ENCODE data around the gene COLEC11. TPM values are rescaled to one million over a fixed set of nuclear protein-coding genes. Genes with fewer than 3 reads are reported as not detected.

COLEC11 gene
- total and polyA plus RNA-seq, 2 of the 13 experiments (the other 11 are each of a cell fraction or from before 2014, with no cell fraction given): 1.5 to 3.0 TPM

DNA sequence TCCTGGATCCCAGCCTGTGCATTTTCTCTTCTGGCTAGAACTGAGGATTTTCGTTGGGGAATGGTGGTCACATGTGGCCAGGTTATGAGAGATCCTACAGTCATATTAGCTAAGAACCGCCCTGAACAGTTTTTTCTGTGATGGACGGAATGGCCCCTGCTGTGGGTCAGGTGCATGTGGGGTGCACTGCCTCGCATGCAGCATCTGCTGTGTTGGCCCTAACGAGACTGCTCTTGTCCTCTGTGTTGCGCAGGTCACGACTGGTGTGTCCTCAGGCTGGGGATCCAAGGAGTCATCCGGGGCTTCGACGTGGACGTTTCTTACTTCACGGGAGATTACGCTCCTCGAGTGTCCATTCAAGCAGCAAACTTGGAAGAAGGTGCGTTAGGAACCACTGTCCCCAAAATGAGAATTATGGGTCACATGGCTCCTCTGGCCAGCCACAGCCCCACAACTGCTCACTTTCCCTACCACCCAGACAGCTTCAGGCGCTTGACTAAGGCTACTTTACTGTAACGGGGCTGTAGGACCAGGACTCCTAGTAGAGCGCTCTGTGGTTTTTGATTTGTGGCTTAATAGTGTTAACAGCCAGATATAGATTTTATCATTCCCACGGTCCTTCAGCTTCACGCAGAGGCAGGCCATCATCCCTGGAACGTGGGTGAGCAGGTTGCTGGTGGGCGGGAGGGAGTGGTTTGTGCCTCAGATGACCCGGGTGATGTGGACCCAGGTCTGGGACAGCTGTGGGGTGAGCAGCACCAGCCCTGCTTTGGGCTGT lies 84.9 kb downstream of the COLEC11 start:
- Histone ChIP-seq H3K36me3 (replicated peaks in 1 of 2; ENCODE audit: control insufficient read depth in 1 of 2, insufficient read depth in 2 of 2, low read length in 2 of 2) (no peaks in the 10 kb centered on the region), H3K4me1 (ENCODE audit: insufficient read depth, low read length) (peaks cover 13% of the 10 kb centered on the region), H3K27me3 (ENCODE audit: control insufficient read depth in 1 of 2, insufficient read depth in 2 of 2, low read length in 2 of 2) (peaks cover 3 to 22% of the 10 kb centered on the region in 2 experiments; a peak in 3 of 5 replicates), H4K20me1 (ENCODE audit: insufficient read depth, low read length) (no peaks in the 10 kb centered on the region), H2AFZ (ENCODE audit: low read length) (no peak overlapping the region), H3K79me2 (ENCODE audit: insufficient read depth, low read length) (no peaks in the 10 kb centered on the region), H3K9me3 (ENCODE audit: low read length) (no peaks in the 10 kb centered on the region), H3K4me3 (replicated peaks in 1 of 3; ENCODE audit: insufficient read depth in 1 of 3, low read depth in 2 of 3, low read length in 3 of 3) (no peak overlapping the region), H3K27ac (ENCODE audit: extremely low read length, insufficient read depth, low read length) (no peak overlapping the region), H3K4me2 (ENCODE audit: low read depth, low read length) (no peak overlapping the region), H3K9ac (ENCODE audit: insufficient read depth, low read depth, low read length) (no peak overlapping the region)
- ATAC-seq (no peak), FAIRE-seq (no peak), DNase-seq (ENCODE audit: low spot score) (no peak)
- BruUV-seq (replicated peaks): no TSS peak
- in situ Hi-C loops (cut with HindIII; ENCODE audit: extremely low pct_ligation_motif_present, low pct_unique_long_range_greater_than_20kb): no loop called here
- CTCF ChIA-PET (ENCODE audit: low intra/inter-chr PET ratio, low total read pairs): no interaction called here
- 57% methylated on average over 22 of the region's 23 CpGs for WGBS (ENCODE audit: low lambda C conversion rate)
- POLR2A ChIA-PET: interaction anchor here (1.0 kb wide), 1 partner anchor 28 kb away, joined by 3 read pairs; no protein-coding TSS in a partner anchor
- intact Hi-C loops (cut with micrococcal nuclease; ENCODE audit: unreplicated experiment): no loop called here
- TF ChIP-seq ZNF891 (CRISPR knock-in tag; IDR thresholded peaks at IDR 0.05): no peak
- TF ChIP-seq ZFP90 (CRISPR knock-in tag; IDR thresholded peaks at IDR 0.05; ENCODE audit: borderline replicate concordance): no peak
- no peak for TF ChIP-seq CCAR2 (optimal IDR thresholded peaks at IDR 0.05; ENCODE audit: low read depth, low read length)
- no peak for TF ChIP-seq ATF1 (CRISPR knock-in tag; IDR thresholded peaks at IDR 0.05)
- TF ChIP-seq RBM39 (IDR thresholded peaks at IDR 0.05; ENCODE audit: low read depth, low read length, poor library complexity, severe bottlenecking): no peak
- TF ChIP-seq ZNF460 (CRISPR knock-in tag; IDR thresholded peaks at IDR 0.05; ENCODE audit: borderline replicate concordance): no peak
- no peak for TF ChIP-seq ZSCAN29 (CRISPR knock-in tag; conservative IDR thresholded peaks at IDR 0.05)
- TF ChIP-seq POGK (CRISPR knock-in tag; conservative IDR thresholded peaks at IDR 0.05): no peak
- no peak for TF ChIP-seq SNAPC2 (CRISPR knock-in tag; IDR thresholded peaks at IDR 0.05)
- no peak for TF ChIP-seq MYPOP (CRISPR knock-in tag; IDR thresholded peaks at IDR 0.05)
- no peak for TF ChIP-seq ZUFSP (CRISPR knock-in tag; IDR thresholded peaks at IDR 0.05; ENCODE audit: borderline replicate concordance)
- TF ChIP-seq NCOR1 (IDR thresholded peaks at IDR 0.05; ENCODE audit: borderline replicate concordance, low read length): no peak
- TF ChIP-seq, protein P1, sequence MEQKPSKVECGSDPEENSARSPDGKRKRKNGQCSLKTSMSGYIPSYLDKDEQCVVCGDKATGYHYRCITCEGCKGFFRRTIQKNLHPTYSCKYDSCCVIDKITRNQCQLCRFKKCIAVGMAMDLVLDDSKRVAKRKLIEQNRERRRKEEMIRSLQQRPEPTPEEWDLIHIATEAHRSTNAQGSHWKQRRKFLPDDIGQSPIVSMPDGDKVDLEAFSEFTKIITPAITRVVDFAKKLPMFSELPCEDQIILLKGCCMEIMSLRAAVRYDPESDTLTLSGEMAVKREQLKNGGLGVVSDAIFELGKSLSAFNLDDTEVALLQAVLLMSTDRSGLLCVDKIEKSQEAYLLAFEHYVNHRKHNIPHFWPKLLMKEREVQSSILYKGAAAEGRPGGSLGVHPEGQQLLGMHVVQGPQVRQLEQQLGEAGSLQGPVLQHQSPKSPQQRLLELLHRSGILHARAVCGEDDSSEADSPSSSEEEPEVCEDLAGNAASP (CRISPR knock-in tag; IDR thresholded peaks at IDR 0.05; ENCODE audit: borderline replicate concordance): no peak
- TF ChIP-seq, protein P2, sequence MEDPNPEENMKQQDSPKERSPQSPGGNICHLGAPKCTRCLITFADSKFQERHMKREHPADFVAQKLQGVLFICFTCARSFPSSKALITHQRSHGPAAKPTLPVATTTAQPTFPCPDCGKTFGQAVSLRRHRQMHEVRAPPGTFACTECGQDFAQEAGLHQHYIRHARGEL (CRISPR knock-in tag; IDR thresholded peaks at IDR 0.05): no peak
- no peak for TF ChIP-seq JDP2 (CRISPR knock-in tag; IDR thresholded peaks at IDR 0.05; ENCODE audit: borderline replicate concordance)
- TF ChIP-seq TARDBP (CRISPR knock-in tag; IDR thresholded peaks at IDR 0.05): no peak
- no peak for TF ChIP-seq ZNF292 (CRISPR knock-in tag; IDR thresholded peaks at IDR 0.05; ENCODE audit: borderline replicate concordance, low read depth)
- no peak for TF ChIP-seq CENPX (CRISPR knock-in tag; IDR thresholded peaks at IDR 0.05)
